OCI-LY3 (cell line): ENCODE results near the gene TENT5C.

Experiments used
- CTCF ChIP-seq: fragments of 200-600, 300-600 bp; sonication (generic); IDR thresholded peaks from 2 replicates; pipeline ENCODE4 v1.5.1; 2014; ENCODE audit warnings: antibody characterized with exemption, low read length, low read depth
- EZH2phosphoT487 ChIP-seq: fragments of 200-600 bp; shearing (Covaris generic); IDR thresholded peaks from 2 replicates; pipeline ENCODE4 v1.6.1; 2018; ENCODE audit warnings: antibody characterized with exemption, mixed run types, low read depth

- no peak for TF ChIP-seq CTCF
- TF ChIP-seq EZH2phosphoT487, result no peak
Measured at GRCh38 chr1:117573386-117574023, 32.3 kb upstream of the TENT5C start.
